Activated CD8-positive, alpha-beta memory T cell treated with anti-CD3 and anti-CD28 coated beads, Interleukin-2, amount 50 U/mL, for 24 hours (primary cell): ENCODE measurements around the gene COPB2.
"Not testable (repeated sequence)": the region's sequence is repeated elsewhere in the genome, so short reads cannot be mapped to it uniquely, and the experiment has no call there.

Experiments
- DNase-seq: peaks from one replicate; pipeline ENCODE4 v3.0.0-alpha.2; 2020; ENCODE audit errors: extremely low read depth

Gene COPB2

GRCh38 chr3:139389552-139390368 lies at the start of gene COPB2:
Gene COPB2, minus strand, starts transcription at chr3:139389647. Its CDS starts 97 bp downstream, at chr3:139389550.
- DNase-seq: peak; percentile 95

- no peak for DNase-seq
Measured at GRCh38 chr3:139434764-139435307, 45.4 kb upstream of the COPB2 start.

GRCh38 chr3:139434228-139434627 lies 44.8 kb upstream of the COPB2 start:
- DNase-seq: no peak

GRCh38 chr3:139433089-139433488 lies 43.6 kb upstream of the COPB2 start:
- no peak for DNase-seq

- no peak for DNase-seq
Measured at GRCh38 chr3:139430493-139430892, 41.0 kb upstream of the COPB2 start.

GRCh38 chr3:139427283-139428060 lies 38.0 kb upstream of the COPB2 start:
- no peak for DNase-seq

- no peak for DNase-seq
Measured at GRCh38 chr3:139425745-139426400, 36.4 kb upstream of the COPB2 start.

GRCh38 chr3:139423232-139423631 lies 33.8 kb upstream of the COPB2 start:
- no peak for DNase-seq

GRCh38 chr3:139421460-139421859 lies 32.0 kb upstream of the COPB2 start:
- no peak for DNase-seq

GRCh38 chr3:139421040-139421439 lies 31.6 kb upstream of the COPB2 start:
- DNase-seq: no peak

- DNase-seq: no peak
Measured at GRCh38 chr3:139418144-139418543, 28.7 kb upstream of the COPB2 start.

GRCh38 chr3:139416275-139416674 lies 26.8 kb upstream of the COPB2 start:
- no peak for DNase-seq

GRCh38 chr3:139414608-139415224 lies 25.3 kb upstream of the COPB2 start:
- no peak for DNase-seq

- DNase-seq: not testable (repeated sequence)
Measured at GRCh38 chr3:139412891-139413290, 23.4 kb upstream of the COPB2 start.

GRCh38 chr3:139401155-139401554 lies 11.7 kb upstream of the COPB2 start:
- not testable (repeated sequence) for DNase-seq

- no peak for DNase-seq
Measured at GRCh38 chr3:139396707-139397106, 7.3 kb upstream of the COPB2 start.

GRCh38 chr3:139394116-139394515 lies 4.7 kb upstream of the COPB2 start:
- DNase-seq: no peak

- DNase-seq: no peak
Measured at GRCh38 chr3:139388821-139389551, 461 bp downstream of the COPB2 start.

GRCh38 chr3:139388077-139388476 lies 1.4 kb downstream of the COPB2 start:
- no peak for DNase-seq

- DNase-seq: not testable (repeated sequence)
Measured at GRCh38 chr3:139382291-139382690, 7.2 kb downstream of the COPB2 start.

GRCh38 chr3:139380575-139380974 lies 8.9 kb downstream of the COPB2 start:
- DNase-seq: no peak
